A673 (cell line): Measurements from ENCODE around the gene SDF2L1. TPM values are rescaled to one million over a fixed set of nuclear protein-coding genes. Genes with fewer than 3 reads are reported as not detected.

Source experiments
- BruUV-seq: library from RNA; stranded (reverse); fragments of 400-500 nt; replicated peaks from 2 replicates; lab custom pipeline; 2021; lab: Mats Ljungman, UMichigan
- CTCF ChIA-PET: fragments of 300-600 bp; sonication (Branson Sonifier 250); formaldehyde crosslinking; loops from one replicate; lab custom pipeline; 2022; ENCODE audit warnings: antibody characterized with exemption; lab: Charles Lee
- POLR2A ChIA-PET: fragments of 300-600 bp; sonication (Branson Sonifier 250); formaldehyde crosslinking; loops from one replicate; lab custom pipeline; 2022; ENCODE audit warnings: antibody characterized with exemption; ENCODE audit not compliant: low non-redundant PET; lab: Charles Lee
- DNase-seq: peaks from one replicate; pipeline ENCODE4 v3.0.0-alpha.2; 2015; ENCODE audit warnings: low spot score
- H3K27ac ChIP-seq: fragments of 200-600 bp; sonication (generic); 2 replicates; pipeline ENCODE4 v1.5.1; 2016; ENCODE audit warnings: mixed run types, low read depth, mild to moderate bottlenecking, mixed read lengths, antibody characterized with exemption, low read length; ENCODE audit not compliant: poor library complexity, severe bottlenecking
- H3K27me3 ChIP-seq: fragments of 200-600 bp; sonication (generic); replicated peaks from 2 replicates; pipeline ENCODE4 v1.6.1; 2017; ENCODE audit warnings: mixed run types, low read depth, mild to moderate bottlenecking, mixed read lengths, antibody characterized with exemption, low read length; ENCODE audit not compliant: insufficient read depth, poor library complexity
- H3K36me3 ChIP-seq: fragments of 200-600 bp; sonication (generic); 2 replicates; pipeline ENCODE4 v1.6.1; 2016; ENCODE audit warnings: mixed run types, mild to moderate bottlenecking, mixed read lengths, antibody characterized with exemption, low read length; ENCODE audit not compliant: insufficient read depth, poor library complexity, severe bottlenecking
- H3K4me1 ChIP-seq: fragments of 200-600 bp; sonication (generic); 2 replicates; pipeline ENCODE4 v1.6.1; 2017; ENCODE audit warnings: mixed run types, mild to moderate bottlenecking, mixed read lengths, antibody characterized with exemption, low read length; ENCODE audit not compliant: insufficient read depth, poor library complexity, severe bottlenecking
- H3K4me3 ChIP-seq: fragments of 200-600 bp; sonication (generic); 2 replicates; pipeline ENCODE4 v1.5.1; 2016; ENCODE audit warnings: low read depth, mixed run types, mild to moderate bottlenecking, mixed read lengths, low read length; ENCODE audit not compliant: poor library complexity, severe bottlenecking
- H3K9me3 ChIP-seq: fragments of 200-600 bp; sonication (generic); 2 replicates; pipeline ENCODE4 v1.6.1; 2016; ENCODE audit warnings: mixed run types, low read depth, mild to moderate bottlenecking, mixed read lengths, antibody characterized with exemption, low read length; ENCODE audit not compliant: poor library complexity, severe bottlenecking
- EZH2 ChIP-seq: fragments of 200-600 bp; sonication (generic); IDR thresholded peaks from 2 replicates; pipeline ENCODE4 v1.6.1; 2017; ENCODE audit warnings: borderline replicate concordance, low read depth, mild to moderate bottlenecking, mixed read lengths, antibody characterized with exemption, low read length; ENCODE audit not compliant: poor library complexity, severe bottlenecking
- intact Hi-C: fragments of 100-400 bp; cut with micrococcal nuclease; formaldehyde crosslinking; loops from one replicate; pipeline ENCODE4 v1.10.0; 2022; ENCODE audit not compliant: unreplicated experiment
- total RNA-seq: library from RNA; stranded (reverse); gene quantifications from 2 replicates; pipeline ENCODE4 v1.2.3, GENCODE V29; 2021
- TF ChIP-seq, protein P1 (sequence below): fragments of 300-800, 200-600 bp; sonication (generic); conservative IDR thresholded peaks from 2 replicates; pipeline ENCODE4 v1.5.1; 2017; ENCODE audit warnings: low read depth, mild to moderate bottlenecking, antibody characterized with exemption, low read length, moderate library complexity, mixed read lengths

The SDF2L1 gene
- total RNA-seq, 1 experiment from 2014 or later: 50.1 TPM

DNA sequence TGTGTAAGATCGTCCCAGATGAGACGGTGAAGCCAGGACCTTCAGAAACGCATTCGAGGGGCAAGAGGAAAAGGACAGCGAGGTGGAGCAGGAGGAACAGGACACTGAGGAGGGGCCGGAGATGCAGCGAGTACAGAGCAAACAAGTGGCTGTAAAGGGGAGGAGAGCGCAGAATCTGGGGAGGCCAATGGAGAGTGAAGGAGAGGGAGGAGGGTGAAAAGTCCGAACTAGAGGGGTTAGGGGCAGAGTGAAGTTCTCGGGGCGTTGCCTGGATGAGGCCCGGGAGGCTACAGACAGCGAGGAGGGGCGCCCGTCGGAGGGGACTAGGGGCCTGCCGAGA lies 14.9 kb downstream of the SDF2L1 start:
- CTCF ChIA-PET: interaction anchor here (0.7 kb wide), 1 partner anchor 10 kb away, joined by 4 read pairs; no protein-coding TSS in a partner anchor
- Histone ChIP-seq H3K4me1 (no peaks in the 10 kb centered on the region), H3K4me3 (peak overlapping the region; percentile 59), H3K36me3 (peaks cover 16% of the 10 kb centered on the region), H3K9me3 (no peaks in the 10 kb centered on the region), H3K27ac (peak overlapping the region; percentile 60), H3K27me3 (no peaks in the 10 kb centered on the region)
- POLR2A ChIA-PET: no interaction called here
- intact Hi-C loops: no loop called here
- no peak for TF ChIP-seq EZH2
- TF ChIP-seq, protein P1, sequence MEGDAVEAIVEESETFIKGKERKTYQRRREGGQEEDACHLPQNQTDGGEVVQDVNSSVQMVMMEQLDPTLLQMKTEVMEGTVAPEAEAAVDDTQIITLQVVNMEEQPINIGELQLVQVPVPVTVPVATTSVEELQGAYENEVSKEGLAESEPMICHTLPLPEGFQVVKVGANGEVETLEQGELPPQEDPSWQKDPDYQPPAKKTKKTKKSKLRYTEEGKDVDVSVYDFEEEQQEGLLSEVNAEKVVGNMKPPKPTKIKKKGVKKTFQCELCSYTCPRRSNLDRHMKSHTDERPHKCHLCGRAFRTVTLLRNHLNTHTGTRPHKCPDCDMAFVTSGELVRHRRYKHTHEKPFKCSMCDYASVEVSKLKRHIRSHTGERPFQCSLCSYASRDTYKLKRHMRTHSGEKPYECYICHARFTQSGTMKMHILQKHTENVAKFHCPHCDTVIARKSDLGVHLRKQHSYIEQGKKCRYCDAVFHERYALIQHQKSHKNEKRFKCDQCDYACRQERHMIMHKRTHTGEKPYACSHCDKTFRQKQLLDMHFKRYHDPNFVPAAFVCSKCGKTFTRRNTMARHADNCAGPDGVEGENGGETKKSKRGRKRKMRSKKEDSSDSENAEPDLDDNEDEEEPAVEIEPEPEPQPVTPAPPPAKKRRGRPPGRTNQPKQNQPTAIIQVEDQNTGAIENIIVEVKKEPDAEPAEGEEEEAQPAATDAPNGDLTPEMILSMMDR: no peak
- no TSS peak for BruUV-seq
- DNase-seq: no peak

DNA sequence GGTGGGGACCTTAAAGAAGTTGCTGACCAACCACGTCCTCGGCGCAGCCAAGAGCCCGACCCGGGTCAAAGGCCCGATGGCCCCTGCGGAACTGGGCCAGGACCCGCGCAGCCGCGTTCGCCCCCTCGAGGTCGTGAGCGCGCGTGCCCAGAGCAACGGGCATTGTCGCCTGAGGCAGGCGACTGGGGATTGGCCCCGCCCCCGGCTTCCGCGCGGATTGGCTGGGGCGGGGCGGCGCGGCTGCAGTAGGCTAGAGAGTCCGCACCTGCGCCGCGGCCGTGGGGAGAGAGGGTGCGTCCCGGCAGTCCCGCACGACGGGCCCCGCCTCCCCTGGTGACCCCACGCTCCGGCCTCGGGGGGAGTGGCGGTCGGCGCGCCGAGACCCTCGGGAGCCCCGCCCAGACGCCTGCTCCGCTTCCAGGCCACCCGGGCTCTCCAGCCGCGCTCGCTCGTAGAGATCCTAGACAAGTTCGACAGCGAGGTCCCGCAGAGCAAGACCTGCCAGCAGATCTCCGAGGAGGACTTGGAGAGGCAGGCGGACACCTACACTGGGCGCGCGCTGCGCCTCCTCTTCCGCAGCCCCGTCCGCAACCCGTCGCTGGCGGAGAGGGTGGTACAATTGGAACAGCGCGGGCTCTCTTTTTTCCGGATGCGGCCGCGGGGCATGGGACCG lies 15.4 kb downstream of the SDF2L1 start:
- POLR2A ChIA-PET: no interaction called here
- Histone ChIP-seq H3K27me3 (no peaks in the 10 kb centered on the region), H3K36me3 (peaks cover 16% of the 10 kb centered on the region), H3K4me3 (peak overlapping the region; percentile 59), H3K9me3 (no peaks in the 10 kb centered on the region), H3K27ac (peak overlapping the region; percentile 60), H3K4me1 (no peaks in the 10 kb centered on the region)
- no TSS peak for BruUV-seq
- DNase-seq: peak; percentile 85
- CTCF ChIA-PET: interaction anchor here (0.7 kb wide), 2 partner anchors 11 kb away, joined by 3 to 4 read pairs; no protein-coding TSS in a partner anchor
- no peak for TF ChIP-seq EZH2
- TF ChIP-seq, protein P1: peak; percentile 43
- intact Hi-C loops: no loop called here

DNA sequence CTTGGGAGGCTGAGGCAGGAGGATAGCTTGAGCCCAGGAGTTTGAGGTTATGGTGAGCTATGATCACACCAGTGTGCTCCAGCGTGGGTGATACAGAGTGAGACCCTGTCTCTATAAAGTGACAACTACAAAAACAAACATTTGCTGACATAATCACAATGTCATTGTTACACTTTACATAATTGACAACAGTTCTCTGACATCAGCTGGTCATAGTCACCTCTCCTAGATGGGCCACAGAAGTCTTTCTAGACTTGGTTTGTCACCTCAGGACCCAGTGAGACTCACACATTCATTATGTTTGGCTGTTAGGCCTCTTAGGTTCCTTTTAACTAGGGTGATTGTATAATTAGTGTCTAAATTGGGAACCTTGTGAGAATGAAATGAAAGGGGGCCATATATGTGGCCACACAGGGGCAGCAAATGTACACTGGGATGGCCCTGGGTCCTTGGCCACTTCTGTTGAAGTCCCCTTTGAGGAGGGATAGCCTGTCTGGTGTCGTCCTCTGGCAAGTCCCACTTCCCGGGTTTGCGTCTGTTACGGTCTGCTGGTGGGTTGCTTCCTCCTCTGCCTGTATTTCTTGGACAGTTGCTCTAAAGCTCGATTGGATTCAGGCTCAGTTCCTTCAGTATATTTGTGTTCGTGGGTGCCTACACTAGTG lies 17.9 kb downstream of the SDF2L1 start:
- intact Hi-C loops: no loop called here
- Histone ChIP-seq H3K36me3 (peaks cover under 1% of the 10 kb centered on the region), H3K4me3 (no peak overlapping the region), H3K4me1 (no peaks in the 10 kb centered on the region), H3K27ac (no peak overlapping the region), H3K9me3 (no peaks in the 10 kb centered on the region), H3K27me3 (no peaks in the 10 kb centered on the region)
- POLR2A ChIA-PET: no interaction called here
- TF ChIP-seq, protein P1: no peak
- no peak for TF ChIP-seq EZH2
- no peak for DNase-seq
- no TSS peak for BruUV-seq
- CTCF ChIA-PET: no interaction called here
